ENCODE results near the gene ZNF777. TPM values are rescaled to one million over a fixed set of nuclear protein-coding genes. Genes with fewer than 3 reads are reported as not detected.

ZNF777 gene
- total RNA-seq, 1 experiment from 2014 or later, result 12.0 TPM

- CTCF ChIA-PET, result no interaction called here
- no peak overlapping the region for H3K27ac Mint-ChIP-seq
- H3K9me3 Mint-ChIP-seq, result no peaks in the 10 kb centered on the region
- peaks cover 17% of the 10 kb centered on the region for H3K4me1 Mint-ChIP-seq
- POLR2A ChIA-PET, result interaction anchor here (0.7 kb wide), 1 partner anchor 124 kb away, joined by 3 read pairs; no protein-coding TSS in a partner anchor
- no peak for DNase-seq (ENCODE audit: low spot score)
- H3K4me3 Mint-ChIP-seq, result peak overlapping the region; percentile 61
- no peak for ATAC-seq
- peaks cover 32% of the 10 kb centered on the region for H3K27me3 Mint-ChIP-seq (ENCODE audit: low read depth)
- peaks cover 7% of the 10 kb centered on the region for H3K36me3 Mint-ChIP-seq
- no peak for TF ChIP-seq PRRX2 (CRISPR knock-in tag; IDR thresholded peaks at IDR 0.05)
- no peak for TF ChIP-seq ZNF232 (CRISPR knock-in tag; IDR thresholded peaks at IDR 0.05)
- no peak for TF ChIP-seq GABPB1 (CRISPR knock-in tag; IDR thresholded peaks at IDR 0.05)
- TF ChIP-seq, protein P1, sequence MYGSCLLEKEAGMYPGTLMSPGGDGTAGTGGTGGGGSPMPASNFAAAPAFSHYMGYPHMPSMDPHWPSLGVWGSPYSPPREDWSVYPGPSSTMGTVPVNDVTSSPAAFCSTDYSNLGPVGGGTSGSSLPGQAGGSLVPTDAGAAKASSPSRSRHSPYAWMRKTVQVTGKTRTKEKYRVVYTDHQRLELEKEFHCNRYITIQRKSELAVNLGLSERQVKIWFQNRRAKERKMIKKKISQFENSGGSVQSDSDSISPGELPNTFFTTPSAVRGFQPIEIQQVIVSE (CRISPR knock-in tag; IDR thresholded peaks at IDR 0.05; ENCODE audit: borderline replicate concordance), result no peak
- no peak for TF ChIP-seq NFE2L1 (CRISPR knock-in tag; IDR thresholded peaks at IDR 0.05)
- no peak for TF ChIP-seq ZNF138 (CRISPR knock-in tag; conservative IDR thresholded peaks at IDR 0.05)
- no peak for TF ChIP-seq OVOL2 (CRISPR knock-in tag; IDR thresholded peaks at IDR 0.05; ENCODE audit: borderline replicate concordance)
- TF ChIP-seq IRF1 (CRISPR knock-in tag; IDR thresholded peaks at IDR 0.05), result no peak
- no peak for TF ChIP-seq SOX15 (CRISPR knock-in tag; IDR thresholded peaks at IDR 0.05)
- TF ChIP-seq JUN (CRISPR knock-in tag; IDR thresholded peaks at IDR 0.05), result no peak
- TF ChIP-seq, protein P2, sequence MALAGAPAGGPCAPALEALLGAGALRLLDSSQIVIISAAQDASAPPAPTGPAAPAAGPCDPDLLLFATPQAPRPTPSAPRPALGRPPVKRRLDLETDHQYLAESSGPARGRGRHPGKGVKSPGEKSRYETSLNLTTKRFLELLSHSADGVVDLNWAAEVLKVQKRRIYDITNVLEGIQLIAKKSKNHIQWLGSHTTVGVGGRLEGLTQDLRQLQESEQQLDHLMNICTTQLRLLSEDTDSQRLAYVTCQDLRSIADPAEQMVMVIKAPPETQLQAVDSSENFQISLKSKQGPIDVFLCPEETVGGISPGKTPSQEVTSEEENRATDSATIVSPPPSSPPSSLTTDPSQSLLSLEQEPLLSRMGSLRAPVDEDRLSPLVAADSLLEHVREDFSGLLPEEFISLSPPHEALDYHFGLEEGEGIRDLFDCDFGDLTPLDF (CRISPR knock-in tag; IDR thresholded peaks at IDR 0.05), result no peak
- no peak for TF ChIP-seq FOXJ3 (CRISPR knock-in tag; IDR thresholded peaks at IDR 0.05; ENCODE audit: borderline replicate concordance)
- TF ChIP-seq ZNF121 (CRISPR knock-in tag; IDR thresholded peaks at IDR 0.05), result no peak
- no peak for TF ChIP-seq ZNF532 (CRISPR knock-in tag; IDR thresholded peaks at IDR 0.05; ENCODE audit: borderline replicate concordance)
Measured at GRCh38 chr7:149458235-149458634, 2.6 kb downstream of the ZNF777 start.

- H3K4me1 Mint-ChIP-seq, result peaks cover 17% of the 10 kb centered on the region
- no peak for ATAC-seq
- DNase-seq (ENCODE audit: low spot score), result no peak
- ChIA-PET POLR2A (no interaction called here), CTCF (no interaction called here)
- H3K36me3 Mint-ChIP-seq, result peaks cover 9% of the 10 kb centered on the region
- TF ChIP-seq ZNF121 (CRISPR knock-in tag; IDR thresholded peaks at IDR 0.05), result no peak
- TF ChIP-seq, protein P3, sequence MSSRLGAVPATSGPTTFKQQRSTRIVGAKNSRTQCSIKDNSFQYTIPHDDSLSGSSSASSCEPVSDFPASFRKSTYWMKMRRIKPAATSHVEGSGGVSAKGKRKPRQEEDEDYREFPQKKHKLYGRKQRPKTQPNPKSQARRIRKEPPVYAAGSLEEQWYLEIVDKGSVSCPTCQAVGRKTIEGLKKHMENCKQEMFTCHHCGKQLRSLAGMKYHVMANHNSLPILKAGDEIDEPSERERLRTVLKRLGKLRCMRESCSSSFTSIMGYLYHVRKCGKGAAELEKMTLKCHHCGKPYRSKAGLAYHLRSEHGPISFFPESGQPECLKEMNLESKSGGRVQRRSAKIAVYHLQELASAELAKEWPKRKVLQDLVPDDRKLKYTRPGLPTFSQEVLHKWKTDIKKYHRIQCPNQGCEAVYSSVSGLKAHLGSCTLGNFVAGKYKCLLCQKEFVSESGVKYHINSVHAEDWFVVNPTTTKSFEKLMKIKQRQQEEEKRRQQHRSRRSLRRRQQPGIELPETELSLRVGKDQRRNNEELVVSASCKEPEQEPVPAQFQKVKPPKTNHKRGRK (CRISPR knock-in tag; IDR thresholded peaks at IDR 0.05; ENCODE audit: borderline replicate concordance), result no peak
- no peak overlapping the region for H3K27ac Mint-ChIP-seq
- H3K27me3 Mint-ChIP-seq (ENCODE audit: low read depth), result peaks cover 32% of the 10 kb centered on the region
- no peaks in the 10 kb centered on the region for H3K9me3 Mint-ChIP-seq
- no peak overlapping the region; the same call in 1 of the 2 replicates for H3K4me3 Mint-ChIP-seq
Measured at GRCh38 chr7:149457766-149458165, 3.1 kb downstream of the ZNF777 start.

Measured in WTC11 (cell line).